T-cell (primary cell): ENCODE data around the gene SNX6. TPM values are rescaled to one million over a fixed set of nuclear protein-coding genes. Genes with fewer than 3 reads are reported as not detected.
A peak's percentile ranks its signal among the peaks of the same experiment; 100 is the strongest.
"Not testable (repeated sequence)": the region's sequence is repeated elsewhere in the genome, so short reads cannot be mapped to it uniquely, and the experiment has no call there.

Experiments
- ATAC-seq, 4 experiments: fragments of 200-7000 bp in 3 of 4; fragments of 150-1000 bp in 1 of 4; cut with Tn5 transposase; replicated peaks in 1 of 4; 1 replicate in 3 of 4; 2 replicates in 1 of 4; pipeline ENCODE4 v1.10.0; 2021; ENCODE audit warnings: moderate library complexity in 3 of 4, mild to moderate bottlenecking in 2 of 4, moderate number of reproducible peaks in 1 of 4
- CTCF ChIA-PET, 2 donors: fragments of 300-600 bp; sonication (Branson Sonifier 250); formaldehyde crosslinking; loops; one replicate each; lab custom pipeline; 2022; ENCODE audit warnings: antibody characterized with exemption in 2 of 2; lab: Charles Lee
- POLR2A ChIA-PET, 2 donors: fragments of 300-600 bp; sonication (Branson Sonifier 250); formaldehyde crosslinking; loops; one replicate each; lab custom pipeline; 2022; ENCODE audit warnings: antibody characterized with exemption in 2 of 2; lab: Charles Lee
- DNase-seq, 35 experiments: peaks; one replicate each; pipeline versions ENCODE4 v3.0.0 to v3.0.0-alpha.2; 2013 to 2023
- H3K27ac ChIP-seq: one replicate; pipeline ENCODE4 v1.5.1; 2013; ENCODE audit warnings: low read length
- H3K27me3 ChIP-seq, 2 experiments: replicated peaks in 1 of 2; 1 replicate in 1 of 2; 2 replicates in 1 of 2; pipeline versions ENCODE4 v1.6.1 to v1.7.0; 2013; ENCODE audit warnings: low read length in 1 of 2, mixed read lengths in 1 of 2; ENCODE audit not compliant: control insufficient read depth in 2 of 2, insufficient read depth in 2 of 2; ENCODE audit errors: extremely low read depth in 1 of 2
- H3K36me3 ChIP-seq, 2 donors: 1 replicate in 1 of 2; 2 replicates in 1 of 2; pipeline versions ENCODE4 v1.6.1 to v1.7.0; 2013; ENCODE audit warnings: low read length in 1 of 2; ENCODE audit not compliant: control insufficient read depth in 2 of 2, insufficient read depth in 1 of 2; ENCODE audit errors: extremely low read depth in 1 of 2
- H3K4me1 ChIP-seq, 2 experiments: 1 replicate in 1 of 2; 2 replicates in 1 of 2; pipeline versions ENCODE4 v1.6.1 to v1.7.0; 2013; ENCODE audit warnings: low read length in 2 of 2, mixed read lengths in 1 of 2; ENCODE audit not compliant: insufficient read depth in 2 of 2, control insufficient read depth in 1 of 2; ENCODE audit errors: extremely low read depth in 1 of 2
- H3K4me3 ChIP-seq, 2 donors: 1 replicate in 1 of 2; 2 replicates in 1 of 2; pipeline versions ENCODE4 v1.5.1 to v1.7.0; 2013; ENCODE audit warnings: mild to moderate bottlenecking in 2 of 2, low read length in 1 of 2, moderate library complexity in 1 of 2; ENCODE audit not compliant: control insufficient read depth in 1 of 2; ENCODE audit errors: extremely low read depth in 1 of 2
- H3K9me3 ChIP-seq: 2 replicates; pipeline ENCODE4 v1.7.0; 2013
- H3K27ac Mint-ChIP-seq, 2 donors: one replicate each; pipeline ENCODE4 v1.8.0; 2020 to 2021; ENCODE audit warnings: mild to moderate bottlenecking in 2 of 2, mixed read lengths in 2 of 2
- H3K27me3 Mint-ChIP-seq, 2 donors: one replicate each; pipeline ENCODE4 v1.8.0; 2021 to 2022; ENCODE audit warnings: mixed read lengths in 2 of 2
- H3K36me3 Mint-ChIP-seq: one replicate; pipeline ENCODE4 v1.8.0; 2021; ENCODE audit warnings: mixed read lengths
- H3K4me1 Mint-ChIP-seq, 3 donors: one replicate each; pipeline ENCODE4 v1.8.0; 2020 to 2022; ENCODE audit warnings: mixed read lengths in 3 of 3, mild to moderate bottlenecking in 1 of 3
- H3K4me3 Mint-ChIP-seq, 3 donors: one replicate each; pipeline ENCODE4 v1.8.0; 2020 to 2022; ENCODE audit warnings: mild to moderate bottlenecking in 3 of 3, mixed read lengths in 3 of 3, moderate library complexity in 3 of 3
- H3K9me3 Mint-ChIP-seq, 3 donors: one replicate each; pipeline ENCODE4 v1.8.0; 2020 to 2022; ENCODE audit warnings: mixed read lengths in 3 of 3
- WGBS: methylation state at CpG from one replicate; pipeline ENCODE4 v1.1.5; 2013; ENCODE audit warnings: missing lambda C conversion rate; ENCODE audit not compliant: insufficient coverage; 5-methylcytosine and 5-hydroxymethylcytosine counted together
- total RNA-seq, 35 experiments: library from RNA in 6 of 35; stranded (reverse) in 6 of 35; fragments of 120-200 nt in 1 of 35; gene quantifications; one replicate each; pipeline versions ENCODE4 v1.2.1 to v1.2.4 and lab custom pipeline; 2013 to 2026

The SNX6 gene
- total RNA-seq, 5 donors from 2014 or later (not counting 1 experiment from before 2014, with no cell fraction given) = 63.4 to 69.1 (median 64.6) TPM

DNA sequence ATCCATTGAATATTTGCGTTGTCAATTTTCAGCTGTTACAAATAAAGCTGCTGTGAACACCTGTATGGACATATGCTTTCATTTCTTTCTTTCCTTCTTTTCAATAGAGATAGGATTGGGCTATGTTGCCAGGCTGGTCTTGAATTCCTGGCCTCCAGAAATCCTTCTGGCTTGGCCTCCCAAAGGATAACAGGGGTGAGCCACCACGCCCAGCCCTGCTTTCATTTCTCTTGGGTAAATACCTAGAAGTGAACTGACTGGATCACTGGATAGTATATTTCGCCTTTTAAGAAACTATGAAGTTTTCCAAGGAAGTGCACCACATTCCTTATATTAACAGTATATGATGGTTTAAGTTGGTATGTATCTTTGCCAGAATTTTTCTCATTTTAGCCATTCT, 58.2 kb downstream of the SNX6 start:
- Histone ChIP-seq H3K27ac (no peak overlapping the region), H3K36me3 (peaks cover 14 to 60% of the 10 kb centered on the region in 2 donors), H3K27me3 (no peaks in the 10 kb centered on the region), H3K9me3 (no peaks in the 10 kb centered on the region), H3K4me1 (no peaks in the 10 kb centered on the region), H3K4me3 (no peak overlapping the region)
- Mint-ChIP-seq H3K36me3 (peaks cover 23% of the 10 kb centered on the region), H3K27ac (no peak overlapping the region), H3K9me3 (no peaks in the 10 kb centered on the region), H3K27me3 (no peaks in the 10 kb centered on the region), H3K4me1 (no peaks in the 10 kb centered on the region), H3K4me3 (no peak overlapping the region)
- DNase-seq (no peak), ATAC-seq (no peak)
- ChIA-PET POLR2A (interaction anchor here in 1 of 2 donors (0.7 kb wide), 1 partner anchor 139 kb away, joined by 3 read pairs; no protein-coding TSS in a partner anchor), CTCF (no interaction called here)
- 100% methylated on average over 1 of the region's 3 CpGs for WGBS

GRCh38 chr14:34569750-34570149, 60.2 kb downstream of the SNX6 start:
- H3K4me1 Mint-ChIP-seq = no peaks in the 10 kb centered on the region
- Histone ChIP-seq H3K27ac (no peak overlapping the region), H3K27me3 (no peaks in the 10 kb centered on the region), H3K9me3 (no peaks in the 10 kb centered on the region), H3K4me3 (no peak overlapping the region), H3K4me1 (no peaks in the 10 kb centered on the region), H3K36me3 (peaks cover 18 to 67% of the 10 kb centered on the region in 2 donors)
- H3K4me3 Mint-ChIP-seq = no peak overlapping the region
- POLR2A ChIA-PET = interaction anchor here in 1 of 2 donors (0.6 kb wide), 1 partner anchor 194 kb away, joined by 3 read pairs; no protein-coding TSS in a partner anchor
- no peak overlapping the region for H3K27ac Mint-ChIP-seq
- peaks cover 20% of the 10 kb centered on the region for H3K36me3 Mint-ChIP-seq
- no peaks in the 10 kb centered on the region for H3K9me3 Mint-ChIP-seq
- ATAC-seq (no peak), DNase-seq (no peak)
- no peaks in the 10 kb centered on the region for H3K27me3 Mint-ChIP-seq
- WGBS = no CpG with 5 or more reads among the region's 4 CpGs
- CTCF ChIA-PET = no interaction called here

DNA sequence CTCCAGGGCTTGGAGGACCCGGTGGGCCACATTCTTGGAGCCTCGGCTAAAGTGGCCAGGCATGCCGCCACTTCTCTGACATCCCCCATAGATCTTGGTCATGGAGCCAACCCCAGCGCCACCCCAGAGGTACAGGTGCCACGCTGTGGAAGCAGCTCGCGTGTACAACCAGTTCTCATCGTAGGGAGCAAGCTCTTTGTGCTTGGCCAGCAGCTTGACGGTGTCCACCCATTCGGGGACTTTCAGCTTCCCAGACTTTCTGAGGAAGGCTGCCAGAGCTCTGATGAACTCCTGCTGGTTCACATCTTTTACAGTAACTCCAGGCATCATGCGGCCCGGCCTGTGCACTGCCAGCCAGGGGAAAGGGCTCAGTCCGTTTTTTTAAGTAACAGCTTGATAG, 61.1 kb downstream of the SNX6 start:
- Mint-ChIP-seq H3K27ac (peak overlapping the region in 1 of 2 donors; percentile 36), H3K27me3 (no peaks in the 10 kb centered on the region), H3K4me3 (no peak overlapping the region), H3K36me3 (peaks cover 20% of the 10 kb centered on the region), H3K9me3 (no peaks in the 10 kb centered on the region), H3K4me1 (no peaks in the 10 kb centered on the region)
- ChIA-PET CTCF (interaction anchor here in 1 of 2 donors (0.6 kb wide), 1 partner anchor 244 kb away, joined by 3 read pairs; no protein-coding TSS in a partner anchor), POLR2A (no interaction called here)
- Histone ChIP-seq H3K36me3 (peaks cover 16 to 70% of the 10 kb centered on the region in 2 donors), H3K27me3 (no peaks in the 10 kb centered on the region), H3K4me3 (no peak overlapping the region), H3K4me1 (no peaks in the 10 kb centered on the region), H3K9me3 (no peaks in the 10 kb centered on the region), H3K27ac (no peak overlapping the region)
- ATAC-seq (no peak), DNase-seq (no peak)
- 96% methylated on average over 13 of the region's 13 CpGs for WGBS

DNA sequence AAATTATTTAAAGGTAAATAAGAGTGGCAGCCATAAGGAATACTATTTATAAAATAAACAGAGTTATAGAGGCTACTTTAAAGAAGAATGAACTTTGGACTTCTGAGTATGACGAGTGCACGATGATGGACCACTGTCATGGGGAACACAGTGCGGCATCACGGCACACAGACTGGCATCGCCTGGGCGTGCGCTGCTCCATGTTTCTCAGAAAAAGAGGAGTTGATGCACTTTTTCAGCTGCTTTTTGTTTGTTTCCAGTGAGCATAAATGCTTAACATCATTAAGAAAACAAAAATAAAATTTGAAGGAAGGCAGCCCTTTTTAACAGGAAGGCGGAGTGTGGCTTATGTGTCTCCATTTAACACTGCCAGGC, 67.2 kb downstream of the SNX6 start:
- POLR2A ChIA-PET = no interaction called here
- CTCF ChIA-PET = no interaction called here
- H3K27ac Mint-ChIP-seq = peak overlapping the region in 1 of 2 donors; percentile 31
- no peaks in the 10 kb centered on the region for H3K27me3 Mint-ChIP-seq
- Histone ChIP-seq H3K4me3 (no peak overlapping the region), H3K4me1 (no peaks in the 10 kb centered on the region), H3K27ac (no peak overlapping the region), H3K27me3 (no peaks in the 10 kb centered on the region), H3K9me3 (no peaks in the 10 kb centered on the region), H3K36me3 (peaks cover 7 to 26% of the 10 kb centered on the region in 2 donors)
- WGBS = 100% methylated on average over 5 of the region's 8 CpGs
- no peak overlapping the region for H3K4me3 Mint-ChIP-seq
- DNase-seq (no peak), ATAC-seq (no peak)
- peaks cover 8% of the 10 kb centered on the region for H3K36me3 Mint-ChIP-seq
- no peaks in the 10 kb centered on the region for H3K4me1 Mint-ChIP-seq
- no peaks in the 10 kb centered on the region for H3K9me3 Mint-ChIP-seq

GRCh38 chr14:34562037-34562775, 67.7 kb downstream of the SNX6 start:
- no CpG with 5 or more reads among the region's 8 CpGs for whole genome bisulfite sequencing
- H3K9me3 ChIP-seq, H3K4me3 Mint-ChIP-seq, H3K27ac ChIP-seq, CTCF ChIA-PET, DNase-seq, H3K4me1 ChIP-seq, H3K27me3 ChIP-seq, H3K4me1 Mint-ChIP-seq, H3K27me3 Mint-ChIP-seq, POLR2A ChIA-PET, ATAC-seq, H3K36me3 Mint-ChIP-seq, H3K4me3 ChIP-seq, H3K9me3 Mint-ChIP-seq, H3K27ac Mint-ChIP-seq: not testable (repeated sequence)
- H3K36me3 ChIP-seq = peaks cover 7 to 22% of the 10 kb centered on the region in 2 donors

DNA sequence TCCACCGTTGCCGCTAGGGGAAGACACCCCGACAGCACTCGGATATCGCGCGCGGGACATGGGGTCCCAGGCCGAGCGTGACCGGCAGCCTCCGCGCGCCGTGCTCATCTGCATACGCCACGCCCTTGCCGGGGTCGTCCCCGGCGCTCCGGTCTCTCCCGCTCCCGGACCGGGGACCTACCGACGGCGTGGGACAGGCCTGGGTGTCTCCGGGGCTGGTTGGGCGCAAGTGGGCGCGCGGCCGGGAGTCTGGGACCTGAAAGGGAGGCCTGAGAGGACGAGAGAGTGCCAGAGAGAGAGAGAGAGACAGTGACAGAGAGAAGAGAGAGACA, 73.5 kb downstream of the SNX6 start:
- H3K4me1 ChIP-seq, H3K27ac ChIP-seq, H3K9me3 ChIP-seq, H3K27me3 ChIP-seq, H3K36me3 Mint-ChIP-seq, H3K9me3 Mint-ChIP-seq, H3K4me3 ChIP-seq, DNase-seq, H3K27ac Mint-ChIP-seq, POLR2A ChIA-PET, H3K36me3 ChIP-seq, H3K27me3 Mint-ChIP-seq, H3K4me3 Mint-ChIP-seq, CTCF ChIA-PET: not testable (repeated sequence)
- H3K4me1 Mint-ChIP-seq = peaks cover 6 to 14% (median 11%) of the 10 kb centered on the region in 3 donors
- no CpG with 5 or more reads among the region's 35 CpGs for WGBS
- ATAC-seq = peak; percentile 65 to 81 (median 78)
